PFSK-1 (cell line): ENCODE results near the gene BZW2.

Experiments
- FOXP2 ChIP-seq: optimal IDR thresholded peaks from 2 replicates; pipeline ENCODE3; 2011; ENCODE audit warnings: borderline replicate concordance, control low read depth, inconsistent platforms; ENCODE audit not compliant: insufficient read depth; ENCODE audit errors: extremely low read length, extremely low read depth
- POLR2AphosphoS5 ChIP-seq: IDR thresholded peaks from 2 replicates; pipeline ENCODE4 v1.6.1; 2012; ENCODE audit warnings: low read depth, mild to moderate bottlenecking, control low read depth, low read length, moderate library complexity
- REST ChIP-seq, 2 experiments: IDR thresholded peaks; 2 replicates each; pipeline versions ENCODE4 v1.6.1 to v1.8.0; 2011 to 2012; ENCODE audit warnings: low read depth in 2 of 2, low read length in 2 of 2, control low read depth in 1 of 2, inconsistent platforms in 1 of 2, mild to moderate bottlenecking in 1 of 2, moderate library complexity in 1 of 2; ENCODE audit not compliant: insufficient read depth in 1 of 2
- SIN3A ChIP-seq: IDR thresholded peaks from 2 replicates; pipeline ENCODE4 v1.6.1; 2012; ENCODE audit warnings: mild to moderate bottlenecking, low read length, moderate library complexity, borderline replicate concordance; ENCODE audit not compliant: insufficient read depth
- TAF1 ChIP-seq: IDR thresholded peaks from 2 replicates; pipeline ENCODE4 v1.6.1; 2012; ENCODE audit warnings: low read length, control low read depth, borderline replicate concordance; ENCODE audit not compliant: insufficient read depth

BZW2 gene

GRCh38 chr7:16655394-16655793, 9.4 kb downstream of the BZW2 start:
- no peak for TF ChIP-seq FOXP2
- TF ChIP-seq SIN3A, result no peak
- TF ChIP-seq TAF1, result no peak
- no peak for TF ChIP-seq POLR2AphosphoS5
- no peak for TF ChIP-seq REST (IDR thresholded peaks at IDR 0.05; ENCODE audit: insufficient read depth in 1 of 2, low read depth in 2 of 2, low read length in 2 of 2)

GRCh38 chr7:16656141-16656540, 10.2 kb downstream of the BZW2 start:
- no peak for TF ChIP-seq FOXP2
- no peak for TF ChIP-seq REST (IDR thresholded peaks at IDR 0.05; ENCODE audit: insufficient read depth in 1 of 2, low read depth in 2 of 2, low read length in 2 of 2)
- no peak for TF ChIP-seq SIN3A
- no peak for TF ChIP-seq TAF1
- no peak for TF ChIP-seq POLR2AphosphoS5

- no peak for TF ChIP-seq FOXP2
- TF ChIP-seq REST (IDR thresholded peaks at IDR 0.05; ENCODE audit: insufficient read depth in 1 of 2, low read depth in 2 of 2, low read length in 2 of 2), result no peak
- no peak for TF ChIP-seq POLR2AphosphoS5
Observed at GRCh38 chr7:16657656-16658279, 11.8 kb downstream of the BZW2 start.

GRCh38 chr7:16660702-16661464, 14.9 kb downstream of the BZW2 start:
- TF ChIP-seq POLR2AphosphoS5 (no peak), TAF1 (no peak)

- TF ChIP-seq SIN3A (no peak), REST (IDR thresholded peaks at IDR 0.05; ENCODE audit: insufficient read depth in 1 of 2, low read depth in 2 of 2, low read length in 2 of 2) (no peak), FOXP2 (no peak)
Observed at GRCh38 chr7:16661924-16662323, 15.9 kb downstream of the BZW2 start.
